Measurements from ENCODE around the gene C4orf36.

DNA sequence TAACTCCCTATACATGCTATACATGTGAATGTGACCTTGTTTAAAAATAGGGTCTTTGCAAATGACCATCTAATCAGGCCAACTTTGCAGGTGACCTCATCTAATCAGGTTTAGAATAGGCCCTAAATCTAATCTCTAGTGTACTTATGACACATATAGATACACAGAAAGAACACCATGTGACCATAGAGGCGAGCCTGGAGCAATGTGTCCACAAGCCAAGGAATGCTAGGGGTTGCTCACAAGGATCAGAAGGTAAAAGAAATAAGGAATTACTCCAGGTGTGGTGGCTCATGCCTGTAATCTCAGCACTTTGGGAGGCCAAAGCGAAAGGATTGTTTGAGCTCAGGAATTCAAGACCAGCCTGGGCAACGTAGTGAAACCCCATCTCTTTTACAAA lies 9.6 kb upstream of the C4orf36 start:
- no peak for TF ChIP-seq POLR2A (IDR thresholded peaks at IDR 0.05)
- TF ChIP-seq, protein P1, sequence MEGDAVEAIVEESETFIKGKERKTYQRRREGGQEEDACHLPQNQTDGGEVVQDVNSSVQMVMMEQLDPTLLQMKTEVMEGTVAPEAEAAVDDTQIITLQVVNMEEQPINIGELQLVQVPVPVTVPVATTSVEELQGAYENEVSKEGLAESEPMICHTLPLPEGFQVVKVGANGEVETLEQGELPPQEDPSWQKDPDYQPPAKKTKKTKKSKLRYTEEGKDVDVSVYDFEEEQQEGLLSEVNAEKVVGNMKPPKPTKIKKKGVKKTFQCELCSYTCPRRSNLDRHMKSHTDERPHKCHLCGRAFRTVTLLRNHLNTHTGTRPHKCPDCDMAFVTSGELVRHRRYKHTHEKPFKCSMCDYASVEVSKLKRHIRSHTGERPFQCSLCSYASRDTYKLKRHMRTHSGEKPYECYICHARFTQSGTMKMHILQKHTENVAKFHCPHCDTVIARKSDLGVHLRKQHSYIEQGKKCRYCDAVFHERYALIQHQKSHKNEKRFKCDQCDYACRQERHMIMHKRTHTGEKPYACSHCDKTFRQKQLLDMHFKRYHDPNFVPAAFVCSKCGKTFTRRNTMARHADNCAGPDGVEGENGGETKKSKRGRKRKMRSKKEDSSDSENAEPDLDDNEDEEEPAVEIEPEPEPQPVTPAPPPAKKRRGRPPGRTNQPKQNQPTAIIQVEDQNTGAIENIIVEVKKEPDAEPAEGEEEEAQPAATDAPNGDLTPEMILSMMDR (IDR thresholded peaks at IDR 0.05), result no peak

All from ovary (tissue), 3 donors.